ENCODE results near the gene C6orf120. TPM values are rescaled to one million over a fixed set of nuclear protein-coding genes. Genes with fewer than 3 reads are reported as not detected.

Gene C6orf120
- total and polyA plus RNA-seq, 2 of the 13 experiments (the other 11 are each of a cell fraction or from before 2014, with no cell fraction given), result 21.7 to 29.9 TPM

DNA sequence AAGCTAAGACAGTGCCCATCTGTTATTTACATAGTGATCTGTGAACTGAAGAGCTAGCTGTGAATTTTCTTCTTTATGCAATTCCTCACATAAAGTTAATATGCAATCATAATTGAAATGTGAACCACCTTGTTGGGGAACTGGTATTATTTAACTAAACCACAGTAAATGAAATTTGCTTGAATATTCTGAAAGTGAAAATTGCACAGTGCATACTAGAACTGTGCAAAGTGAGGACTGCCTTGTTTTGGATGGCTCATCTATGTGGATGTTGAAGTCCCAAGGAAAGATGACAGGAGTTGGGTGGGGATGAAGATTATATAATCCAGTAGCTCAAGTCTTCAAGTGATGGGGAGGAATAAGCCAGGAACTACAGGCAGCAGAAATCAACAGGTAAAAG, 28.0 kb downstream of the C6orf120 start:
- no peak overlapping the region for H3K27ac ChIP-seq (ENCODE audit: extremely low read length, insufficient read depth, low read length)
- DNase-seq (ENCODE audit: low spot score), result no peak
- ChIA-PET CTCF (ENCODE audit: low intra/inter-chr PET ratio, low total read pairs) (no interaction called here), POLR2A (interaction anchor here (1.1 kb wide), 1 partner anchor 22 kb away, joined by 4 read pairs; the partner anchor contains the start of genes DYNLT2 and ERMARD)
- TF ChIP-seq, protein P1, sequence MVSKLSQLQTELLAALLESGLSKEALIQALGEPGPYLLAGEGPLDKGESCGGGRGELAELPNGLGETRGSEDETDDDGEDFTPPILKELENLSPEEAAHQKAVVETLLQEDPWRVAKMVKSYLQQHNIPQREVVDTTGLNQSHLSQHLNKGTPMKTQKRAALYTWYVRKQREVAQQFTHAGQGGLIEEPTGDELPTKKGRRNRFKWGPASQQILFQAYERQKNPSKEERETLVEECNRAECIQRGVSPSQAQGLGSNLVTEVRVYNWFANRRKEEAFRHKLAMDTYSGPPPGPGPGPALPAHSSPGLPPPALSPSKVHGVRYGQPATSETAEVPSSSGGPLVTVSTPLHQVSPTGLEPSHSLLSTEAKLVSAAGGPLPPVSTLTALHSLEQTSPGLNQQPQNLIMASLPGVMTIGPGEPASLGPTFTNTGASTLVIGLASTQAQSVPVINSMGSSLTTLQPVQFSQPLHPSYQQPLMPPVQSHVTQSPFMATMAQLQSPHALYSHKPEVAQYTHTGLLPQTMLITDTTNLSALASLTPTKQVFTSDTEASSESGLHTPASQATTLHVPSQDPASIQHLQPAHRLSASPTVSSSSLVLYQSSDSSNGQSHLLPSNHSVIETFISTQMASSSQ (IDR thresholded peaks at IDR 0.05; ENCODE audit: low read depth), result no peak
- TF ChIP-seq, protein P1 (CRISPR knock-in tag; IDR thresholded peaks at IDR 0.05; ENCODE audit: borderline replicate concordance), result no peak
- TF ChIP-seq, protein P2, sequence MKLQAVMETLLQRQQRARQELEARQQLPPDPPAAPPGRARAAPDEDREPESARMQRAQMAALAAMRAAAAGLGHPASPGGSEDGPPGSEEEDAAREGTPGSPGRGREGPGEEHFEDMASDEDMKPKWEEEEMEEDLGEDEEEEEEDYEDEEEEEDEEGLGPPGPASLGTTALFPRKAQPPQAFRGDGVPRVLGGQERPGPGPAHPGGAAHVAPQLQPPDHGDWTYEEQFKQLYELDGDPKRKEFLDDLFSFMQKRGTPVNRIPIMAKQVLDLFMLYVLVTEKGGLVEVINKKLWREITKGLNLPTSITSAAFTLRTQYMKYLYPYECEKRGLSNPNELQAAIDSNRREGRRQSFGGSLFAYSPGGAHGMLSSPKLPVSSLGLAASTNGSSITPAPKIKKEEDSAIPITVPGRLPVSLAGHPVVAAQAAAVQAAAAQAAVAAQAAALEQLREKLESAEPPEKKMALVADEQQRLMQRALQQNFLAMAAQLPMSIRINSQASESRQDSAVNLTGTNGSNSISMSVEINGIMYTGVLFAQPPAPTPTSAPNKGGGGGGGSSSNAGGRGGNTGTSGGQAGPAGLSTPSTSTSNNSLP (IDR thresholded peaks at IDR 0.05; ENCODE audit: low read depth, low read length), result no peak
- TF ChIP-seq HDAC2 (CRISPR knock-in tag; IDR thresholded peaks at IDR 0.05), result no peak
- TF ChIP-seq POLR2AphosphoS2 (IDR thresholded peaks at IDR 0.05; ENCODE audit: low read depth, low read length), result no peak
- TF ChIP-seq ATF4 (CRISPR knock-in tag; IDR thresholded peaks at IDR 0.05), result no peak
- H3K9ac ChIP-seq (ENCODE audit: insufficient read depth, low read depth, low read length), result no peak overlapping the region
- peaks cover 27% of the 10 kb centered on the region for H3K4me1 ChIP-seq (ENCODE audit: insufficient read depth, low read length)
- no peak for ATAC-seq
- H2AFZ ChIP-seq (ENCODE audit: low read length), result no peak overlapping the region
- no peak overlapping the region for H3K4me2 ChIP-seq (ENCODE audit: low read depth, low read length)
- no peaks in the 10 kb centered on the region for H3K79me2 ChIP-seq (ENCODE audit: insufficient read depth, low read length)
- no peak for FAIRE-seq
- H3K27me3 ChIP-seq (ENCODE audit: control insufficient read depth in 1 of 2, insufficient read depth in 2 of 2, low read length in 2 of 2), result no peaks in the 10 kb centered on the region
- H4K20me1 ChIP-seq (ENCODE audit: insufficient read depth, low read length), result no peaks in the 10 kb centered on the region
- no peaks in the 10 kb centered on the region for H3K9me3 ChIP-seq (ENCODE audit: low read length)
- no TSS peak for BruUV-seq (replicated peaks)
- H3K4me3 ChIP-seq (replicated peaks in 1 of 3; ENCODE audit: insufficient read depth in 1 of 3, low read depth in 2 of 3, low read length in 3 of 3), result no peak overlapping the region
- intact Hi-C loops (cut with micrococcal nuclease; ENCODE audit: unreplicated experiment), result no loop called here
- in situ Hi-C loops (cut with HindIII; ENCODE audit: extremely low pct_ligation_motif_present, low pct_unique_long_range_greater_than_20kb), result no loop called here
- no peaks in the 10 kb centered on the region for H3K36me3 ChIP-seq (replicated peaks in 1 of 2; ENCODE audit: control insufficient read depth in 1 of 2, insufficient read depth in 2 of 2, low read length in 2 of 2)
